GM18520 (cell line): ENCODE data around the gene TMEM156.
"Not testable (repeated sequence)": the region's sequence is repeated elsewhere in the genome, so short reads cannot be mapped to it uniquely, and the experiment has no call there.

Experiments
- ATAC-seq: cut with Tn5 transposase; IDR thresholded peaks from one replicate; pipeline ENCODE4 v1.9.1; 2021; ENCODE audit not compliant: unreplicated experiment

The TMEM156 gene

GRCh38 chr4:38958453-38959190 lies 73.6 kb downstream of the TMEM156 start:
- ATAC-seq: no peak

- no peak for ATAC-seq
These were observed 74.3 kb downstream of the TMEM156 start for GRCh38 chr4:38957893-38958292.

- ATAC-seq: no peak
These were observed 74.9 kb downstream of the TMEM156 start for GRCh38 chr4:38957261-38957815.

GRCh38 chr4:38955957-38956356 lies 76.3 kb downstream of the TMEM156 start:
- no peak for ATAC-seq

GRCh38 chr4:38954727-38955126 lies 77.5 kb downstream of the TMEM156 start:
- no peak for ATAC-seq

GRCh38 chr4:38952017-38952416 lies 80.2 kb downstream of the TMEM156 start:
- no peak for ATAC-seq

- ATAC-seq: no peak
These were observed 80.6 kb downstream of the TMEM156 start for GRCh38 chr4:38951598-38951997.

- no peak for ATAC-seq
These were observed 81.5 kb downstream of the TMEM156 start for GRCh38 chr4:38950734-38951133.

GRCh38 chr4:38950159-38950558 lies 82.0 kb downstream of the TMEM156 start:
- ATAC-seq: no peak

GRCh38 chr4:38949411-38950051 lies 82.7 kb downstream of the TMEM156 start:
- no peak for ATAC-seq

- ATAC-seq: no peak
These were observed 83.7 kb downstream of the TMEM156 start for GRCh38 chr4:38948551-38948950.

- no peak for ATAC-seq
These were observed 85.3 kb downstream of the TMEM156 start for GRCh38 chr4:38946919-38947318.

- no peak for ATAC-seq
These were observed 87.8 kb downstream of the TMEM156 start for GRCh38 chr4:38944440-38944839.

GRCh38 chr4:38943343-38943742 lies 88.9 kb downstream of the TMEM156 start:
- ATAC-seq: no peak

GRCh38 chr4:38941906-38942305 lies 90.3 kb downstream of the TMEM156 start:
- not testable (repeated sequence) for ATAC-seq

- ATAC-seq: no peak
These were observed 91.7 kb downstream of the TMEM156 start for GRCh38 chr4:38940476-38940875.

- peak; percentile 89 for ATAC-seq
These were observed 93.0 kb downstream of the TMEM156 start for GRCh38 chr4:38939165-38939564.

GRCh38 chr4:38935391-38936073 lies 96.7 kb downstream of the TMEM156 start:
- no peak for ATAC-seq

- ATAC-seq: no peak
These were observed 101.1 kb downstream of the TMEM156 start for GRCh38 chr4:38931125-38931524.

- ATAC-seq: no peak
These were observed 101.5 kb downstream of the TMEM156 start for GRCh38 chr4:38930707-38931106.

GRCh38 chr4:38930204-38930603 lies 102.0 kb downstream of the TMEM156 start:
- ATAC-seq: no peak

GRCh38 chr4:38928974-38929373 lies 103.2 kb downstream of the TMEM156 start:
- ATAC-seq: no peak
